NOMO-1 treated with dmso at 0.1 percent for 144 hours (cell line): ENCODE data around the gene BSPRY.
"Not testable (repeated sequence)": the region's sequence is repeated elsewhere in the genome, so short reads cannot be mapped to it uniquely, and the experiment has no call there.

Experiments
- DNase-seq: peaks from one replicate; lab custom pipeline; 2025; ENCODE audit not compliant: unreplicated experiment; lab: John Stamatoyannopoulos, UW

Gene BSPRY

GRCh38 chr9:113393281-113393680 is 43.9 kb downstream of the BSPRY start:
- DNase-seq = no peak

- no peak for DNase-seq
Measured at GRCh38 chr9:113395000-113395861, 45.9 kb downstream of the BSPRY start.

- DNase-seq = no peak
Measured at GRCh38 chr9:113397203-113397631, 47.9 kb downstream of the BSPRY start.

GRCh38 chr9:113398796-113399195 is 49.5 kb downstream of the BSPRY start:
- DNase-seq = no peak

GRCh38 chr9:113399646-113400200 is 50.4 kb downstream of the BSPRY start:
- DNase-seq = no peak

GRCh38 chr9:113401027-113401792 is 51.9 kb downstream of the BSPRY start, which contains the start of gene ALAD:
Gene ALAD (minus strand): TSS chr9:113401284. CDS start chr9:113393559, 7,725 bp downstream.
- DNase-seq = peak; percentile 99

GRCh38 chr9:113403646-113404045 is 54.3 kb downstream of the BSPRY start:
- peak; percentile 76 for DNase-seq

GRCh38 chr9:113406353-113406752 is 57.0 kb downstream of the BSPRY start:
- DNase-seq = not testable (repeated sequence)

- DNase-seq = peak; percentile 15
Measured at GRCh38 chr9:113406873-113407511, 57.7 kb downstream of the BSPRY start.

- no peak for DNase-seq
Measured at GRCh38 chr9:113409481-113409880, 60.1 kb downstream of the BSPRY start.

- DNase-seq = no peak
Measured at GRCh38 chr9:113409883-113410206, 60.5 kb downstream of the BSPRY start.

- DNase-seq = peak; percentile 98
Measured at GRCh38 chr9:113410207-113410864, 61.0 kb downstream of the BSPRY start, which contains the start of the genes C9orf43 and POLE3. Gene C9orf43 (plus strand): TSS chr9:113410747. CDS start chr9:113413494, 2,747 bp downstream. Gene POLE3 (minus strand): TSS chr9:113410675. CDS start chr9:113410293, 382 bp downstream.

- peak; percentile 78 for DNase-seq
Measured at GRCh38 chr9:113416149-113416721, 66.9 kb downstream of the BSPRY start.

- no peak for DNase-seq
Measured at GRCh38 chr9:113417370-113417769, 68.0 kb downstream of the BSPRY start.
